Epithelial cell of esophagus (primary cell): ENCODE measurements around the gene MFSD2A.

Experiments
- DNase-seq: peaks from one replicate; pipeline ENCODE4 v3.0.0; 2010; ENCODE audit warnings: low read depth
- H3K4me3 ChIP-seq: 2 replicates; pipeline ENCODE4 v1.5.1; 2011; ENCODE audit warnings: mild to moderate bottlenecking, low read length, control low read depth
- CTCF ChIP-seq: IDR thresholded peaks from 2 replicates; pipeline ENCODE4 v1.5.1; 2011; ENCODE audit warnings: low read depth, mild to moderate bottlenecking, low read length, control low read depth, inconsistent platforms; ENCODE audit not compliant: insufficient read depth; ENCODE audit errors: missing control alignments

Gene MFSD2A

GRCh38 chr1:39969531-39970270, 14.8 kb downstream of the MFSD2A start:
- no peak for TF ChIP-seq CTCF
- DNase-seq = peak; percentile 98
- H3K4me3 ChIP-seq = no peak overlapping the region

GRCh38 chr1:39970274-39970673, 15.3 kb downstream of the MFSD2A start:
- peak; percentile 68 for DNase-seq
- TF ChIP-seq CTCF = no peak

GRCh38 chr1:39971138-39971537, 16.2 kb downstream of the MFSD2A start:
- no peak for TF ChIP-seq CTCF
- no peak for DNase-seq
- H3K4me3 ChIP-seq = no peak overlapping the region

More at GRCh38 chr1:39970274-39970673, 15.3 kb downstream of the MFSD2A start:
- no peak overlapping the region for H3K4me3 ChIP-seq

- peak; percentile 98 for TF ChIP-seq CTCF
- DNase-seq = peak; percentile 78
- no peak overlapping the region for H3K4me3 ChIP-seq
Observed at GRCh38 chr1:39973503-39974135, 18.7 kb downstream of the MFSD2A start.

GRCh38 chr1:39976732-39977131, 21.8 kb downstream of the MFSD2A start:
- TF ChIP-seq CTCF = no peak
- no peak overlapping the region for H3K4me3 ChIP-seq
- peak; percentile 48 for DNase-seq

GRCh38 chr1:39977202-39977601, 22.3 kb downstream of the MFSD2A start:
- H3K4me3 ChIP-seq = no peak overlapping the region
- TF ChIP-seq CTCF = no peak
- peak; percentile 85 for DNase-seq

- DNase-seq = no peak
- no peak for TF ChIP-seq CTCF
- no peak overlapping the region for H3K4me3 ChIP-seq
Observed at GRCh38 chr1:39979654-39980053, 24.7 kb downstream of the MFSD2A start.
